M059J (cell line): ENCODE results near the gene SEC22C. TPM values are rescaled to one million over a fixed set of nuclear protein-coding genes. Genes with fewer than 3 reads are reported as not detected.
A peak's percentile ranks its signal among the peaks of the same experiment; 100 is the strongest.
"Not testable (repeated sequence)": the region's sequence is repeated elsewhere in the genome, so short reads cannot be mapped to it uniquely, and the experiment has no call there.

Experiments
- DNase-seq: peaks from one replicate; pipeline ENCODE4 v3.0.0-alpha.2; 2012; ENCODE audit warnings: low read depth
- total RNA-seq: library from RNA; depleted of rRNA; stranded (reverse); fragments of >200 nt; shearing (Covaris generic); gene quantifications from 2 replicates; pipeline ENCODE4 v1.2.3, GENCODE V29; 2014

Gene SEC22C
- total RNA-seq, 1 experiment from 2014 or later: 47.3 TPM

GRCh38 chr3:42581400-42581708, 413 bp downstream of the SEC22C start:
- no peak for DNase-seq

GRCh38 chr3:42579346-42579745, 2.4 kb downstream of the SEC22C start:
- DNase-seq: not testable (repeated sequence)

- DNase-seq: no peak
Measured at GRCh38 chr3:42578054-42578453, 3.7 kb downstream of the SEC22C start.

- no peak for DNase-seq
Measured at GRCh38 chr3:42575137-42575741, 6.5 kb downstream of the SEC22C start.

GRCh38 chr3:42572278-42572677, 9.5 kb downstream of the SEC22C start:
- peak; percentile 38 for DNase-seq

GRCh38 chr3:42569593-42570142, 12.1 kb downstream of the SEC22C start:
- DNase-seq: no peak

- no peak for DNase-seq
Measured at GRCh38 chr3:42562047-42562907, 19.5 kb downstream of the SEC22C start.

GRCh38 chr3:42557854-42558253, 23.9 kb downstream of the SEC22C start:
- no peak for DNase-seq

GRCh38 chr3:42556817-42557216, 24.9 kb downstream of the SEC22C start:
- not testable (repeated sequence) for DNase-seq

GRCh38 chr3:42556089-42556632, 25.6 kb downstream of the SEC22C start:
- DNase-seq: peak; percentile 17

- no peak for DNase-seq
Measured at GRCh38 chr3:42552830-42553229, 28.9 kb downstream of the SEC22C start.

GRCh38 chr3:42550250-42550649, 31.5 kb downstream of the SEC22C start:
- no peak for DNase-seq

- no peak for DNase-seq
Measured at GRCh38 chr3:42549131-42549530, 32.6 kb downstream of the SEC22C start.

GRCh38 chr3:42547401-42547945, 34.3 kb downstream of the SEC22C start:
- peak; percentile 36 for DNase-seq

- no peak for DNase-seq
Measured at GRCh38 chr3:42546691-42547213, 35.0 kb downstream of the SEC22C start.

- no peak for DNase-seq
Measured at GRCh38 chr3:42545284-42545900, 36.4 kb downstream of the SEC22C start.

GRCh38 chr3:42544492-42545283, 37.1 kb downstream of the SEC22C start:
- no peak for DNase-seq

GRCh38 chr3:42541079-42541478, 40.7 kb downstream of the SEC22C start:
- no peak for DNase-seq

GRCh38 chr3:42539871-42540714, 41.7 kb downstream of the SEC22C start:
- no peak for DNase-seq

GRCh38 chr3:42537350-42537749, 44.4 kb downstream of the SEC22C start:
- no peak for DNase-seq
